ENCODE data around the gene SLC25A23.

The SLC25A23 gene

GRCh38 chr19:6479836-6480398 lies 20.3 kb upstream of the SLC25A23 start:
- Histone ChIP-seq H3K9ac (ENCODE audit: low read length) (no peak overlapping the region), H3K36me3 (ENCODE audit: control insufficient read depth, insufficient read depth, low read length, severe bottlenecking) (no peaks in the 10 kb centered on the region), H3K27me3 (replicated peaks; ENCODE audit: control insufficient read depth, insufficient read depth, low read length) (peaks cover 27% of the 10 kb centered on the region), H3K4me3 (ENCODE audit: low read length) (no peak overlapping the region), H3K4me1 (ENCODE audit: control insufficient read depth, insufficient read depth, low read length) (no peaks in the 10 kb centered on the region), H3K9me3 (ENCODE audit: control insufficient read depth, low read length) (no peaks in the 10 kb centered on the region)
- no peak for DNase-seq (ENCODE audit: low read depth)

DNA sequence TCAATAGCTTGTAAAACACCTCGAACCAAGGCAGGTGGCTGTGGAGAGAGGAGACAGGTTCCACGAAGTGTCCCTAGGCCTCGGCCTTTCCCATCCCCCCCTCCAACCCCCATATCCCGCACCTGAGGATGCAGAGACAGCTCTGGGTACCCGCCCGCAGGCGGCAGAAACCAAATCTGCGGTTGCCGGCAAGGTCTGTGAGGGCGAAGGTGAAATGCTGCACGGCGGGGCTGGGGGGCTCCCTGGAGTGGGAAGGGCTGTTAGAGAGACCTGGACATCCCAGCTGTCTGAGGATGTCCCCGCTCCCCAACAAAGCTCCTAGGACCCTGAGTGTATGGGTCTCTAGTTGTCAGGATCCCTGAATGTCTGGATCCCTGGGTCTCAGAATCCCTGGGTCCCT lies 19.2 kb upstream of the SLC25A23 start:
- H3K9ac ChIP-seq (ENCODE audit: low read length): no peak overlapping the region
- no peaks in the 10 kb centered on the region for H3K9me3 ChIP-seq (ENCODE audit: control insufficient read depth, low read length)
- no peak for DNase-seq (ENCODE audit: low read depth)
- H3K4me1 ChIP-seq (ENCODE audit: control insufficient read depth, insufficient read depth, low read length): no peaks in the 10 kb centered on the region
- no peaks in the 10 kb centered on the region for H3K36me3 ChIP-seq (ENCODE audit: control insufficient read depth, insufficient read depth, low read length, severe bottlenecking)
- H3K27me3 ChIP-seq (replicated peaks; ENCODE audit: control insufficient read depth, insufficient read depth, low read length): peaks cover 27% of the 10 kb centered on the region
- H3K4me3 ChIP-seq (ENCODE audit: low read length): no peak overlapping the region

GRCh38 chr19:6476896-6477431 lies 17.4 kb upstream of the SLC25A23 start:
- no peaks in the 10 kb centered on the region for H3K9me3 ChIP-seq (ENCODE audit: control insufficient read depth, low read length)
- no peak overlapping the region for H3K9ac ChIP-seq (ENCODE audit: low read length)
- H3K4me1 ChIP-seq (ENCODE audit: control insufficient read depth, insufficient read depth, low read length): no peaks in the 10 kb centered on the region
- H3K36me3 ChIP-seq (ENCODE audit: control insufficient read depth, insufficient read depth, low read length, severe bottlenecking): no peaks in the 10 kb centered on the region
- DNase-seq (ENCODE audit: low read depth): no peak
- H3K27me3 ChIP-seq (replicated peaks; ENCODE audit: control insufficient read depth, insufficient read depth, low read length): peaks cover 25% of the 10 kb centered on the region
- H3K4me3 ChIP-seq (ENCODE audit: low read length): no peak overlapping the region

DNA sequence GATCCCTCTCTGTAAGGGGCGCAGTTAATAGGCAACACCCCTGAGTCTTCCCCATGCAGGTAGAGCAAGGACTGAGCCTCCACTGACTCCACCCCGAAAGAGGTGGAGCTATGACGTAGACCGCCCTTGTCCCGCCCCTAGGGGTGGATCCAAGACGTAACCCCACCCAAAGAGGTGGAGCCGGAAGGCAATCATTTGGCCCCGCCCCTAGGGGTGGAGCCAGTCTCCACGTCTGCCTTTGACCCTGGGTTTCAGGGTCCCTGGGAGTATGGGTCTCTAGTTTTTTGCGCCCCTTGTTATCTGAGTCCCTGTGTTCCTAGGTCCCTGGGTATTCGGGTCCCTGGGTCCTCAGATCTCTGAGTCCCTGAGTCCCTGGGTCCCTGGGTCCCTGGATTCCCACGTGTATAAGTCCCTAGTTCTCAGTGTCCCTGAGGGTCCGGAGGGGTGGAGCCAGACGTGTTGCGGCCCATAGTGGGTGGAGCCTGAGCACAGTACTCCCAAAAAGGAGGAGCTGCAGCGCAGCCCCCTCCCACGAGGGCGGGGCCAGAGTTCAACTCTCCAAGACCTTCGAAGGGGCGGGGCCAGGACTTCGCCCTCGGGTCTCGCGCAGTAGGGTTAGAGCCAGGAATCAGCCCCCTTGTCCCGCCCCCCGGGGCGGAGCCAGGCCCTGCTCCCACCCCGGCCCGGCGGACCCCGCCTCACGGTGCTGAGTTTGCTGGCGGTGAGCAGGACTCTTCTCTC lies 16.7 kb upstream of the SLC25A23 start:
- H3K4me1 ChIP-seq (ENCODE audit: control insufficient read depth, insufficient read depth, low read length): no peaks in the 10 kb centered on the region
- no peaks in the 10 kb centered on the region for H3K36me3 ChIP-seq (ENCODE audit: control insufficient read depth, insufficient read depth, low read length, severe bottlenecking)
- peak; percentile 52 for DNase-seq (ENCODE audit: low read depth)
- H3K9ac ChIP-seq (ENCODE audit: low read length): no peak overlapping the region
- H3K4me3 ChIP-seq (ENCODE audit: low read length): no peak overlapping the region
- peaks cover 24% of the 10 kb centered on the region for H3K27me3 ChIP-seq (replicated peaks; ENCODE audit: control insufficient read depth, insufficient read depth, low read length)
- H3K9me3 ChIP-seq (ENCODE audit: control insufficient read depth, low read length): no peaks in the 10 kb centered on the region

DNA sequence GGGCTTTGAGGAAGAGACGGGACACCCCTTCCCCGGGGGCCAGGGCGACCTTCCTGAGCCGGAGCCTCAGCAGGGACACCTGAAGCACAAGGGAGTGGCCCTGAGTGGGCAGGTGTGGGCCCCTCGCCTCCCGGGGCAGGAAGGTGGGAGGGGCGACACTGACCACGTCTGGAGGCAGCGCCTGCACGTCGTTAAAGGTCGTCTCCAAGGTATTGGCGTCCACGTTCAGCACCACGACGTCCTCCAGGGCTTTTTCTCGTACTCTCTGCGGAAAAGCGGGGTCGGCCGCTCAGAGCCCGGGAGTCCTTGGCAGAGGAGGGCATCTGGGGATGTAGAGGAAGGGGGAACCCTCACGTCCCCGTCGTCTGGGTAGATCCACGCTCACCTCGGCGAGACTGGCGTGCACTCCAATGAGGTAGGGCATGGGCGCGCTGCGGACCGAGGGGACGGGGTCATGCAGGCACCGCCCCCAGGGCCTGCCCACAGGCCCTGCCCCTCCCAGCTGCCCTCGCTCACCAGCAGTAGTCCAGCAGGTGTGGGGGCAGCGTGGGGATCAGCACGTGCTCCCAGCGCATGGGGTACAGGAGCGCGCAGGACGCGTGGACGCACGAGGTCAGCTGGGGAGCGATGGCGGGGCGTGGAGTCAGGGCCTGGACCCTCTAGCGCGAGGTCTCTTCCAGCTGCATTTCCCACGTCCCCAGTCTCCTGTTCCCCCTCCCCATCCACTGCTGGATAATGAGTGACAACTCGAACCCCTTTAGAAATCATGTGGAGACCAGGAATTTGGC lies 15.9 kb upstream of the SLC25A23 start:
- Histone ChIP-seq H3K9ac (ENCODE audit: low read length) (no peak overlapping the region), H3K4me3 (ENCODE audit: low read length) (no peak overlapping the region), H3K27me3 (replicated peaks; ENCODE audit: control insufficient read depth, insufficient read depth, low read length) (peaks cover 21% of the 10 kb centered on the region), H3K9me3 (ENCODE audit: control insufficient read depth, low read length) (no peaks in the 10 kb centered on the region), H3K36me3 (ENCODE audit: control insufficient read depth, insufficient read depth, low read length, severe bottlenecking) (no peaks in the 10 kb centered on the region), H3K4me1 (ENCODE audit: control insufficient read depth, insufficient read depth, low read length) (no peaks in the 10 kb centered on the region)
- DNase-seq (ENCODE audit: low read depth): no peak

DNA sequence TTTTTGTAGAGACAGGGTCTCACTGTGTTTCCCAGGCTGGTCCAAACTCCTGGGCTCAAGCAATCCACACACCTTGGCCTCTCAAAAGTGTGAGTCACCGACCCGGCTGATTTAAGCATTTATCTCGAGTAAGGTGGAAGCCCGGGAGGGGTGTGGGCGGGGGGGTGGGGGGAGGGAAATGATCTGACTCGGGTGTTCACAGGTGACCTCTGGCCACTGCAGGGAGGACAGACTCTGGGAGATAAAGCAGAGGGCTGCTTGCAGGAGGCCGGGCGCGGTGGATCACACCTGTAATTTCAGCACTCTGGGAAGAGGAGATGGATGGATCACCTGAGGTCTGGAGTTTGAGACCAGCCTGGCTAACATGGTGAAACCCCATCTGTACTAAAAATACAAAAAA lies 14.1 kb upstream of the SLC25A23 start:
- Histone ChIP-seq H3K27me3 (replicated peaks; ENCODE audit: control insufficient read depth, insufficient read depth, low read length) (peaks cover 22% of the 10 kb centered on the region), H3K4me3 (ENCODE audit: low read length) (no peak overlapping the region), H3K9ac (ENCODE audit: low read length) (no peak overlapping the region), H3K9me3 (ENCODE audit: control insufficient read depth, low read length) (no peaks in the 10 kb centered on the region), H3K36me3 (ENCODE audit: control insufficient read depth, insufficient read depth, low read length, severe bottlenecking) (no peaks in the 10 kb centered on the region), H3K4me1 (ENCODE audit: control insufficient read depth, insufficient read depth, low read length) (no peaks in the 10 kb centered on the region)
- DNase-seq (ENCODE audit: low read depth): no peak

DNA sequence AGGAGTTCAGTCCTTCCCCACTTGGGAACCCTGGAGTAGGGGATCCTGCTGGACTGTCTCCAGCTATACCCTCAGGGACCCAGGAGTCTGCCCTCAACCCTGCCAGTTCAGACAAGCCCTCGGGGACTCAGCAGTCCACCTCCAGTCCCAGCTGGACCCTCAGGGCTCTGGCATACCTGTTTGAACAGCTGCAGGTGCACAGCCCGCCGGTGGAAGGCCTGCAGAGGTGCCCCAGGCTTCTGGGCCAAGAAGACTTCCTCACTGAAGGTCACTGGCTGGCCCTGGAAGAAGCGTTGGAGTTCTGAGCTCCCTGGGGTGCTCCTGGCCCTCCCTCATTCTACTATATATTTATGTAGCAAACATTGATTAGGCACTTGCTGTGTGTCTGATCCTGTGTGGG lies 13.1 kb upstream of the SLC25A23 start:
- Histone ChIP-seq H3K4me1 (ENCODE audit: control insufficient read depth, insufficient read depth, low read length) (no peaks in the 10 kb centered on the region), H3K36me3 (ENCODE audit: control insufficient read depth, insufficient read depth, low read length, severe bottlenecking) (no peaks in the 10 kb centered on the region), H3K9ac (ENCODE audit: low read length) (no peak overlapping the region), H3K9me3 (ENCODE audit: control insufficient read depth, low read length) (no peaks in the 10 kb centered on the region), H3K4me3 (ENCODE audit: low read length) (no peak overlapping the region), H3K27me3 (replicated peaks; ENCODE audit: control insufficient read depth, insufficient read depth, low read length) (peaks cover 29% of the 10 kb centered on the region)
- DNase-seq (ENCODE audit: low read depth): no peak

GRCh38 chr19:6471076-6471475 lies 11.5 kb upstream of the SLC25A23 start:
- Histone ChIP-seq H3K4me1 (ENCODE audit: control insufficient read depth, insufficient read depth, low read length) (no peaks in the 10 kb centered on the region), H3K9ac (ENCODE audit: low read length) (no peak overlapping the region), H3K36me3 (ENCODE audit: control insufficient read depth, insufficient read depth, low read length, severe bottlenecking) (no peaks in the 10 kb centered on the region), H3K4me3 (ENCODE audit: low read length) (no peak overlapping the region), H3K27me3 (replicated peaks; ENCODE audit: control insufficient read depth, insufficient read depth, low read length) (peaks cover 23% of the 10 kb centered on the region), H3K9me3 (ENCODE audit: control insufficient read depth, low read length) (no peaks in the 10 kb centered on the region)
- DNase-seq (ENCODE audit: low read depth): no peak

DNA sequence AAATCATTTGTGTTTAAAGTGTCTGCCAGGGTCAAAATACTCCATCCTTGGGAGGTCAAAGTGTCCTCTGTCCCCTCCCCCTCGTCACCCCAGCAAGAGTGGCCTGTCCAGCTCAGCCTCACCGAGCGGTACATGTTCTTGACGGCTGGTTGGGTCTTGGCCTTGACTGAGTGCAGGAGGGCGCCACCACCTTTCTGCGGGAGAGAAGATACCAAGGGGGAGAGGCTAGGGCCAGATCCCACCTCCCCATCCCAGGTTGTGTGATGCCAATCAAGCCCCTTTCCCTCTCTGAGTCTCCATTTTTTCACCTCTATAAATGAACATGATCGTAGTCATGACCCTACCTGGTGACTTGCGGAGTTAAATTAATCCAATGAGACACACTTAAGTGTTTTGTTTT lies 10.6 kb upstream of the SLC25A23 start:
- no peaks in the 10 kb centered on the region for H3K4me1 ChIP-seq (ENCODE audit: control insufficient read depth, insufficient read depth, low read length)
- DNase-seq (ENCODE audit: low read depth): no peak
- H3K27me3 ChIP-seq (replicated peaks; ENCODE audit: control insufficient read depth, insufficient read depth, low read length): peaks cover 20% of the 10 kb centered on the region
- no peak overlapping the region for H3K9ac ChIP-seq (ENCODE audit: low read length)
- no peaks in the 10 kb centered on the region for H3K9me3 ChIP-seq (ENCODE audit: control insufficient read depth, low read length)
- no peak overlapping the region for H3K4me3 ChIP-seq (ENCODE audit: low read length)
- no peaks in the 10 kb centered on the region for H3K36me3 ChIP-seq (ENCODE audit: control insufficient read depth, insufficient read depth, low read length, severe bottlenecking)

DNA sequence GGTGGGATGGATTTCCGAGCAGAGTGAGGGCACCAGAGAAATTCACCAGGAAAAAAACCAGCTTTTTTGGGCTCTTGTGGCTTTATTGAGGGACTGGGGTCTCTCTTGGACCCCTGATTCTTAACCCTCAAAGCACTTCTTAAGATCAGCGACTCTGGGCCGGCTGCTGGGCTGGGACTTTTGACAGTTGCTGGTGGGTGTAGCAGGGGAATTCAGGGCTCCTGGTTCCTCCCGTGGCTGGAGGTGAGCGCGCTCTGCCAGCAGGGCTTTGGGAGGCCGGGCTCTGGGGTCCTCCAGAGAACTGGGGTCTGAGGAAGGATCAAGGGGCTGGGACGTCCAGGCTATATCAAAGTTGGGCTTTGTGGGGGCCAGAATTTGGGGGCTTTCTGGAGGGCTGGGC lies 7.8 kb upstream of the SLC25A23 start:
- Histone ChIP-seq H3K4me1 (ENCODE audit: control insufficient read depth, insufficient read depth, low read length) (no peaks in the 10 kb centered on the region), H3K9me3 (ENCODE audit: control insufficient read depth, low read length) (no peaks in the 10 kb centered on the region), H3K36me3 (ENCODE audit: control insufficient read depth, insufficient read depth, low read length, severe bottlenecking) (no peaks in the 10 kb centered on the region), H3K27me3 (replicated peaks; ENCODE audit: control insufficient read depth, insufficient read depth, low read length) (peaks cover 28% of the 10 kb centered on the region), H3K9ac (ENCODE audit: low read length) (no peak overlapping the region), H3K4me3 (ENCODE audit: low read length) (no peak overlapping the region)
- no peak for DNase-seq (ENCODE audit: low read depth)

GRCh38 chr19:6466526-6467248 lies 7.1 kb upstream of the SLC25A23 start:
- Histone ChIP-seq H3K9ac (ENCODE audit: low read length) (no peak overlapping the region), H3K4me1 (ENCODE audit: control insufficient read depth, insufficient read depth, low read length) (no peaks in the 10 kb centered on the region), H3K9me3 (ENCODE audit: control insufficient read depth, low read length) (no peaks in the 10 kb centered on the region), H3K27me3 (replicated peaks; ENCODE audit: control insufficient read depth, insufficient read depth, low read length) (peaks cover 33% of the 10 kb centered on the region), H3K4me3 (ENCODE audit: low read length) (no peak overlapping the region), H3K36me3 (ENCODE audit: control insufficient read depth, insufficient read depth, low read length, severe bottlenecking) (no peaks in the 10 kb centered on the region)
- DNase-seq (ENCODE audit: low read depth): no peak
